Measurements from ENCODE around the gene MISP.

DNA sequence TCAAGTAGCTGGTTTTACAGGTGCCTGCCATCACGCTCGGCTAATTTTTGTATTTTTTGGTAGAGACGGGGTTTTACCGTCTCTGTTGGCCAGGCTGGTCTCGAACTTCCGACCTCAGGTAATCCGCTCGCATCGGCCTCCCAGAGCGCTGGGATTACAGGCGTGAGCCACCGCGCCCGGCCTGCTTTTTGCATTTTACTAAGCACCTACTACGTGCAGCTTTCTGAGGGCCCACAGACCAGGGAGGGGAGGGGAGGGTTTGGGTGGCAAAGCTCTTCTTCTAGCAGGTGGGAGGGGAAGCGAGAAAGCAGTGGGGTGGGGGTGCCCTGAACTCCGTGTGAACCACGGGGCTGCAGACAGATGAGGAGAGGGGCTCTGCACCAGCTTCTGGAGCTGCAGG is 27.2 kb upstream of the MISP start:
- TF ChIP-seq POLR2AphosphoS5 (IDR thresholded peaks at IDR 0.05; ENCODE audit: low read depth) = no peak
- no peak for TF ChIP-seq CTCF (conservative IDR thresholded peaks at IDR 0.05; ENCODE audit: low read depth in 2 of 2)
- TF ChIP-seq JUNB (IDR thresholded peaks at IDR 0.05; ENCODE audit: unreplicated experiment) = no peak
- no peak for TF ChIP-seq EZH2 (IDR thresholded peaks at IDR 0.05; ENCODE audit: low read depth, unreplicated experiment)
- no peak for TF ChIP-seq ZNF331 (CRISPR knock-in tag; IDR thresholded peaks at IDR 0.05; ENCODE audit: low read depth)
- TF ChIP-seq EZH2phosphoT487 (IDR thresholded peaks at IDR 0.05; ENCODE audit: unreplicated experiment) = no peak
- TF ChIP-seq CREB1 (CRISPR knock-in tag; IDR thresholded peaks at IDR 0.05; ENCODE audit: low read depth) = no peak
- TF ChIP-seq REST (IDR thresholded peaks at IDR 0.05; ENCODE audit: unreplicated experiment) = no peak
- no peak for TF ChIP-seq ZNF114 (CRISPR knock-in tag; IDR thresholded peaks at IDR 0.05)
